IMR-90 (cell line): ENCODE results near the gene STX4. TPM values are rescaled to one million over a fixed set of nuclear protein-coding genes. Genes with fewer than 3 reads are reported as not detected.

Experiments used
- ATAC-seq: fragments of 200-7000 bp; cut with Tn5 transposase; 2 replicates; pipeline ENCODE4 v1.9.1; 2020; ENCODE audit warnings: low read depth, mild to moderate bottlenecking, moderate library complexity
- BruUV-seq: library from RNA; stranded (reverse); fragments of 400-500 nt; replicated peaks from 2 replicates; lab custom pipeline; 2021; lab: Mats Ljungman, UMichigan
- CTCF ChIA-PET: fragments of 300-600 bp; formaldehyde crosslinking; extraction: SDS; loops from one replicate; lab custom pipeline; 2021; ENCODE audit warnings: antibody characterized with exemption; lab: Yijun Ruan, JAX
- POLR2A ChIA-PET: fragments of 300-600 bp; sonication (Branson Sonifier 250); formaldehyde crosslinking; loops from one replicate; lab custom pipeline; 2022; ENCODE audit warnings: antibody characterized with exemption; ENCODE audit not compliant: unreplicated experiment; lab: Charles Lee
- DNase-seq: peaks from one replicate; pipeline ENCODE4 v3.0.0; 2013
- H2AFZ ChIP-seq: replicated peaks from 2 replicates; pipeline ENCODE3; 2013; ENCODE audit warnings: low read length, mild to moderate bottlenecking; ENCODE audit not compliant: poor library complexity
- H2AK5ac ChIP-seq: 2 replicates; pipeline ENCODE4 v1.6.1; 2013; ENCODE audit warnings: low read depth, low read length, inconsistent platforms
- H2AK9ac ChIP-seq: replicated peaks from 2 replicates; pipeline ENCODE3; 2013; ENCODE audit warnings: mild to moderate bottlenecking, low read depth, low read length, moderate library complexity; ENCODE audit not compliant: poor library complexity
- H2BK120ac ChIP-seq: 2 replicates; pipeline ENCODE4 v1.6.1; 2013; ENCODE audit warnings: low read depth, low read length, inconsistent platforms
- H2BK15ac ChIP-seq: 3 replicates; pipeline ENCODE4 v1.6.1; 2013; ENCODE audit warnings: low read depth, low read length, inconsistent platforms
- H2BK20ac ChIP-seq: 2 replicates; pipeline ENCODE4 v1.6.1; 2013; ENCODE audit warnings: low read depth, mild to moderate bottlenecking, inconsistent platforms, low read length, moderate library complexity
- H2BK5ac ChIP-seq: 2 replicates; pipeline ENCODE4 v1.6.1; 2013; ENCODE audit warnings: mild to moderate bottlenecking, low read depth, low read length, inconsistent platforms; ENCODE audit not compliant: poor library complexity, severe bottlenecking
- H3K14ac ChIP-seq: replicated peaks from 2 replicates; pipeline ENCODE4 v1.6.1; 2013; ENCODE audit warnings: low read depth, low read length, inconsistent platforms
- H3K18ac ChIP-seq: 2 replicates; pipeline ENCODE4 v1.6.1; 2013; ENCODE audit warnings: low read depth, low read length, control low read depth
- H3K23ac ChIP-seq: 2 replicates; pipeline ENCODE4 v1.6.1; 2013; ENCODE audit warnings: low read depth, low read length, inconsistent platforms
- H3K27ac ChIP-seq: 2 replicates; pipeline ENCODE4 v1.5.1; 2013; ENCODE audit warnings: mild to moderate bottlenecking, control low read depth, low read length; ENCODE audit not compliant: insufficient read depth
- H3K27me3 ChIP-seq: 2 replicates; pipeline ENCODE4 v1.6.1; 2013; ENCODE audit warnings: low read length; ENCODE audit not compliant: control insufficient read depth, insufficient read depth
- H3K36me3 ChIP-seq: 2 replicates; pipeline ENCODE4 v1.6.1; 2013; ENCODE audit warnings: low read length, mixed read lengths; ENCODE audit not compliant: control insufficient read depth, insufficient read depth
- H3K4ac ChIP-seq: 2 replicates; pipeline ENCODE4 v1.6.1; 2013; ENCODE audit warnings: low read depth, low read length, inconsistent platforms
- H3K4me1 ChIP-seq: 2 replicates; pipeline ENCODE4 v1.6.1; 2013; ENCODE audit warnings: low read length, mixed read lengths; ENCODE audit not compliant: control insufficient read depth, insufficient read depth
- H3K4me2 ChIP-seq: 2 replicates; pipeline ENCODE4 v1.6.1; 2013; ENCODE audit warnings: low read depth, mild to moderate bottlenecking, control low read depth, low read length, moderate library complexity
- H3K4me3 ChIP-seq: 2 replicates; pipeline ENCODE4 v1.5.1; 2013; ENCODE audit warnings: low read depth, mild to moderate bottlenecking, control low read depth, low read length, moderate library complexity; ENCODE audit not compliant: insufficient read depth
- H3K56ac ChIP-seq: 2 replicates; pipeline ENCODE4 v1.6.1; 2013; ENCODE audit warnings: low read length, inconsistent platforms; ENCODE audit not compliant: insufficient read depth; ENCODE audit errors: extremely low read depth
- H3K79me1 ChIP-seq, 2 experiments: 2 replicates each; pipeline ENCODE4 v1.6.1; 2013; ENCODE audit warnings: low read length in 2 of 2, inconsistent platforms in 1 of 2, low read depth in 1 of 2
- H3K9ac ChIP-seq: 2 replicates; pipeline ENCODE4 v1.6.1; 2013; ENCODE audit warnings: low read depth, low read length, control low read depth
- H3K9me1 ChIP-seq: 2 replicates; pipeline ENCODE4 v1.6.1; 2013; ENCODE audit warnings: low read length, inconsistent platforms; ENCODE audit not compliant: insufficient read depth
- H3K9me3 ChIP-seq: 2 replicates; pipeline ENCODE4 v1.6.1; 2013; ENCODE audit warnings: low read length; ENCODE audit not compliant: control insufficient read depth, insufficient read depth
- H4K20me1 ChIP-seq: 2 replicates; pipeline ENCODE4 v1.6.1; 2013; ENCODE audit warnings: low read length, inconsistent platforms; ENCODE audit not compliant: insufficient read depth
- H4K5ac ChIP-seq: 2 replicates; pipeline ENCODE4 v1.6.1; 2013; ENCODE audit warnings: mild to moderate bottlenecking, low read depth, low read length, control low read depth
- H4K8ac ChIP-seq, 2 experiments: 2 replicates each; pipeline ENCODE4 v1.6.1; 2013; ENCODE audit warnings: low read depth in 2 of 2, low read length in 2 of 2, control low read depth in 1 of 2, inconsistent platforms in 1 of 2
- H4K91ac ChIP-seq: 2 replicates; pipeline ENCODE4 v1.6.1; 2013; ENCODE audit warnings: low read depth, low read length, inconsistent platforms; ENCODE audit not compliant: insufficient read depth
- MXI1 ChIP-seq: IDR thresholded peaks from 2 replicates; pipeline ENCODE4 v1.6.1; 2012; ENCODE audit warnings: low read depth, mild to moderate bottlenecking, low read length, moderate library complexity, borderline replicate concordance
- RCOR1 ChIP-seq: IDR thresholded peaks from 2 replicates; pipeline ENCODE4 v1.6.1; 2012; ENCODE audit warnings: mild to moderate bottlenecking, low read length, improper control_type of control experiment; ENCODE audit not compliant: insufficient replicate concordance
- WGBS, 2 experiments: methylation state at CpG; one replicate each; pipeline versions ENCODE4 v1.1.5 to v1.1.7; 2013; ENCODE audit warnings: missing lambda C conversion rate in 2 of 2; ENCODE audit not compliant: insufficient read length in 1 of 2; ENCODE audit errors: extremely low coverage in 2 of 2; 5-methylcytosine and 5-hydroxymethylcytosine counted together
- dilution Hi-C: fragments of 300-500 bp; cut with HindIII; formaldehyde crosslinking; loops from one replicate; pipeline ENCODE4 v1.14.3; 2018; ENCODE audit warnings: low sequenced_read_pairs; ENCODE audit not compliant: unreplicated experiment
- in situ Hi-C: fragments of 300-500 bp; cut with MboI; formaldehyde crosslinking; loops from 3 replicates; pipeline ENCODE4 v1.14.3; 2019; ENCODE audit warnings: low sequenced_read_pairs, inconsistent platforms, mixed read lengths
- intact Hi-C: fragments of 100-400 bp; cut with micrococcal nuclease; formaldehyde crosslinking; loops from 2 replicates; pipeline ENCODE4 v1.10.0; 2022
- polyA plus RNA-seq, 3 experiments: library from polyadenylated mRNA; depleted of rRNA; stranded (reverse); fragments of >200 nt; gene quantifications; 2 replicates each; pipeline ENCODE4 v1.2.3, GENCODE V29; 2012; ENCODE audit warnings: low replicate concordance in 1 of 3
- total RNA-seq: library from RNA; depleted of rRNA; stranded (reverse); fragments of >200 nt; gene quantifications from 2 replicates; pipeline ENCODE4 v1.2.3, GENCODE V29; 2012

Gene STX4
- total and polyA plus RNA-seq, 2 of the 4 experiments (the other 2 are of a cell fraction), result 23.5 to 67.9 TPM

- H3K9me3 ChIP-seq, result no peaks in the 10 kb centered on the region
- peak overlapping the region; percentile 98 for H2AK9ac ChIP-seq
- peak overlapping the region; percentile 90; the same call in 1 of the 2 replicates for H3K27ac ChIP-seq
- 0 out of 2 replicates have a peak, but pooled peaks cover 6% of the 10 kb centered on the region for H3K9me1 ChIP-seq
- peak overlapping the region; percentile 88 for H3K4me2 ChIP-seq
- peak overlapping the region; percentile 88 for H2BK5ac ChIP-seq
- no peak overlapping the region for H2AFZ ChIP-seq
- peak overlapping the region; percentile 92; the same call in 1 of the 2 replicates for H3K23ac ChIP-seq
- no peak overlapping the region for H3K18ac ChIP-seq
- peak overlapping the region; percentile 96 for H3K9ac ChIP-seq
- no peak overlapping the region for H2BK20ac ChIP-seq
- H3K79me1 ChIP-seq, result peaks cover 12 to 58% of the 10 kb centered on the region in 2 experiments
- H2AK5ac ChIP-seq, result peak overlapping the region; percentile 80
- H2BK120ac ChIP-seq, result peak overlapping the region; percentile 89; the same call in 1 of the 2 replicates
- in situ Hi-C loops, result loop anchor here (10.0 kb wide), 1 partner anchor 393 kb away; no protein-coding TSS in a partner anchor
- ATAC-seq, result no peak
- peak overlapping the region; percentile 98 for H3K14ac ChIP-seq
- WGBS, 2 experiments, result 0% methylated on average over 1 of the region's 4 CpGs; no CpG with 5 or more reads in 1 of the 2 experiments
- peaks cover 7% of the 10 kb centered on the region for H3K36me3 ChIP-seq
- no peaks in the 10 kb centered on the region for H3K27me3 ChIP-seq
- dilution Hi-C loops, result no loop called here
- intact Hi-C loops, result loop anchor here (5.0 to 10.0 kb wide), 2 partner anchors 75 to 117 kb away; partner anchors contain the start of gene SETD1A
- TSS peak; percentile 40 for BruUV-seq
- peak overlapping the region; percentile 81; the same call in 1 of the 2 replicates for H3K4me3 ChIP-seq
- peak overlapping the region; percentile 93; the same call in 1 of the 2 replicates for H4K91ac ChIP-seq
- H3K4me1 ChIP-seq, result peaks cover 6% of the 10 kb centered on the region
- H4K20me1 ChIP-seq, result no peaks in the 10 kb centered on the region
- peak overlapping the region; percentile 100 for H3K4ac ChIP-seq
- peak; percentile 94 for DNase-seq
- CTCF ChIA-PET, result interaction anchor here (0.6 kb wide), 1 partner anchor 636 kb away, joined by 3 read pairs; no protein-coding TSS in a partner anchor
- peak overlapping the region; percentile 78; the same call in 1 of the 2 replicates for H3K56ac ChIP-seq
- POLR2A ChIA-PET, result no interaction called here
- peak overlapping the region; percentile 95; the same call in 1 of the 2 replicates for H4K5ac ChIP-seq
- H2BK15ac ChIP-seq, result no peak overlapping the region
- peak overlapping the region; percentile 83 to 98; a peak in 3 of 4 replicates for H4K8ac ChIP-seq
- peak; percentile 71 for TF ChIP-seq RCOR1
- TF ChIP-seq MXI1, result no peak
Measured at GRCh38 chr16:31071861-31072260, 38.5 kb downstream of the STX4 start.
